NT2/D1 (cell line): ENCODE measurements around the gene AIFM1.
A peak's percentile ranks its signal among the peaks of the same experiment; 100 is the strongest.

ENCODE experiments used
- DNase-seq: peaks from one replicate; pipeline ENCODE4 v3.0.0-alpha.2; 2011; ENCODE audit warnings: low read depth, low spot score
- H3K27me3 ChIP-seq: 2 replicates; pipeline ENCODE4 v1.6.0; 2011; ENCODE audit warnings: mild to moderate bottlenecking; ENCODE audit not compliant: insufficient read length, insufficient read depth
- H3K36me3 ChIP-seq: 2 replicates; pipeline ENCODE4 v1.6.1; 2011; ENCODE audit warnings: mild to moderate bottlenecking, low read length, mixed read lengths; ENCODE audit not compliant: insufficient read depth, insufficient read length
- H3K4me1 ChIP-seq: 2 replicates; pipeline ENCODE4 v1.5.1; 2011; ENCODE audit not compliant: insufficient read depth, insufficient read length
- H3K4me3 ChIP-seq: 2 replicates; pipeline ENCODE4 v1.5.1; 2011; ENCODE audit warnings: low read depth; ENCODE audit not compliant: insufficient read length
- H3K9ac ChIP-seq: 2 replicates; pipeline ENCODE4 v1.6.0; 2011; ENCODE audit warnings: low read depth; ENCODE audit not compliant: insufficient read length
- H3K9me3 ChIP-seq: 2 replicates; pipeline ENCODE4 v1.5.1; 2011; ENCODE audit warnings: mild to moderate bottlenecking, low read length; ENCODE audit not compliant: insufficient read depth
- SUZ12 ChIP-seq: IDR thresholded peaks from 2 replicates; pipeline ENCODE4 v1.6.1; 2011; ENCODE audit not compliant: insufficient read length, insufficient read depth; ENCODE audit errors: extremely low read depth
- YY1 ChIP-seq: IDR thresholded peaks from 2 replicates; pipeline ENCODE4 v1.6.1; 2011; ENCODE audit not compliant: insufficient read length, insufficient read depth
- ZNF274 ChIP-seq: IDR thresholded peaks from 2 replicates; pipeline ENCODE4 v1.6.1; 2011; ENCODE audit warnings: mild to moderate bottlenecking, low read depth, low read length

Gene AIFM1

DNA sequence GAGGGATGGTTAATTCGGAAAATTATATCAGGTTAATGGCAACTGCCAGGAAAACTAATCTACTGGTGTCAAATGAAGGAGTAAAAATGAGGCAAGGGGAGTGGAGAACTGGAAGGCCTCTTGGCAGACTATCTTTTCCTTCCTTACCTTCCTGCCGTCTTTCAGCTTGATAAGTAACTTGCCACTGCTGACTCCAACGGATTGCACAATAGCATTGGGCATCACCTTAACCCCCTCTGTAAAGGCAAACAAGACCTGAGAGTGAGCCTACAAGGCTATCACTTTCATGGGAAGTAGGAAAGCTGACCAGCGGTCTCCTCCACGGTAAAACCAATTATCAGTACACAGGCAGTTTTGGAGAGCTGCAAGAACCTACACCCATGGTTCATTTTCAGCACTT is 29.1 kb downstream of the AIFM1 start:
- no peak overlapping the region for H3K4me3 ChIP-seq
- no peaks in the 10 kb centered on the region for H3K4me1 ChIP-seq
- no peak for TF ChIP-seq SUZ12
- TF ChIP-seq YY1 = no peak
- no peak for TF ChIP-seq ZNF274
- peaks cover 31% of the 10 kb centered on the region for H3K36me3 ChIP-seq
- no peaks in the 10 kb centered on the region for H3K9me3 ChIP-seq
- no peak for DNase-seq
- no peak overlapping the region for H3K9ac ChIP-seq
- H3K27me3 ChIP-seq = no peaks in the 10 kb centered on the region

DNA sequence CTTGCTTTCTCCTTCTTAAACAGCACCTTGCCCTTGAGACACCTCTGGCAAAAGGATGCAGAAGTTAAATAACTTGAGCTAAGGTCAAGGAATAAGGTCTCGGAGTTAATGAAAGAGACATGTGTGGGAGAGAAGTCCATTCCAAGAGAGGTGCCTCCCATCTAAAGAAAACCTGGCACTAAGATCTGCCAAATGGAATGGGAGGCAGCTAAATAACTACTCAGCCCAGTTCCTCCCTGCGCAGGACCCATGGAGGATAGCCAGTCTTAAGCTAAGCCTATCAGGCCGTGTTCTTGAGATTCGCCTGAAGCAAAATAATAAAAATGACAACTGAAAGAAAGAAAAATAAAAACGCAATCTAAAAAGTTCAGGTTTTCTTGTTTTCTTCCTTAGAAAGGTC is 34.7 kb downstream of the AIFM1 start:
- Histone ChIP-seq H3K4me1 (no peaks in the 10 kb centered on the region), H3K4me3 (no peak overlapping the region), H3K27me3 (no peaks in the 10 kb centered on the region), H3K9me3 (no peaks in the 10 kb centered on the region), H3K9ac (no peak overlapping the region), H3K36me3 (peaks cover 32% of the 10 kb centered on the region)
- DNase-seq = no peak
- TF ChIP-seq ZNF274 (no peak), YY1 (no peak), SUZ12 (no peak)

DNA sequence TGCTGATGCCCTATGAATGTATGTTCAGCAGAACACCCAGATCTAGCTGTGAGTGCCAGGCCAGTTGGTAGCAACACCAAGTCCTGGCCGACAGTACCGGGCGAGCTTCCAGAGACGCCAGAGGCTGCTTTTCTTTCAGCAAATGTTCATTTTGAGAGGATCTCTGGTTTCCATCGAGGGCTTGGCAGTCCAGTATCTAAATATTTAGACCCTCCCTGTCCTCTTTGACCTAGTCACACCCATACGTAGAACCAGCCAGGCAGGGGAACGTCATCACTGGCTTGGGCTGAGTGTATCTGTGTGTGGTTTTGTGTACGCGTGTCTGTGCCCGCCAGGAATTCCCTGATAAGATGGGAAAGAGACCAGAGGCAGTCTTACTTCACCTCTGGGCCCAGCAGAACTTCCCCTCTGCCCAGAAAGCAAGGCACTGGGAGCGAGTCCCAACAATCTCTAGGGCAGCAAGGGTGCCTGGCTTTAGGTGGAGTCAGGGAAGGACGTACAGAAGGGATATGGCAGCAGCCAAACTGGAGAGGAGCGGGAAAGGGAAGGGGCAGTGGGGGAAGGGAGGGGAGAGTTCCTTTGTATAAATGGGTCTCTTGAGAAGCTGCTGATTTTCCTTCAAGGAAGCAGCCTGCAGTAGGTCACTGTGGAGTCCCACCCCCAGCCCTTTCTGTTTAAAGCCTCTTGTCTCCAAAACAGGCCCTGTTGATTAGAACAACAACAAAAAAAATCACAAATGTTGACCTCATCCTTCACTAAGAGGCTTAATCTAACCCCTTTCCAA is 40.4 kb downstream of the AIFM1 start:
- H3K9me3 ChIP-seq = no peaks in the 10 kb centered on the region
- no peak overlapping the region for H3K9ac ChIP-seq
- DNase-seq = no peak

DNA sequence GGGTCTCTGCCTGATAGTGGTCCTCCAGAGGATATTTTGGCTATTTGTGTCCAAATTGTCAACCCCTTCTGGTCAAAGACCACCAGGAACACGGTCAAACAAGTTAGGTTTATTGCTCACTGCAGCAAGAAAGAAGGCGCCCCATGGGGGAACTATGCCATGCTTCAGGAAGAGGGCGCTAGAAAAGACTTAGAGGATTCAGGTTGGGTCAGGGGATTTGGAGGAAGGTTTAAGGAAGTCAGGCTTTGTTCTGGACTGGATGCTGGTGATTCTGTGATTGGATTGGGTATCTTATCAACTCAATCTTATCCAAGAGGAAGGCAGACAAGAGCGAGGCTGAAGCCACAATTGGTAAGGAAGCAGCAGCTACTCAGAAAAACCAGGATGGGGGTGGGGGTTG is 41.1 kb downstream of the AIFM1 start:
- Histone ChIP-seq H3K9me3 (no peaks in the 10 kb centered on the region), H3K27me3 (no peaks in the 10 kb centered on the region), H3K36me3 (peaks cover 11% of the 10 kb centered on the region), H3K4me1 (no peaks in the 10 kb centered on the region), H3K4me3 (no peak overlapping the region), H3K9ac (no peak overlapping the region)
- no peak for DNase-seq
- TF ChIP-seq SUZ12 (no peak), YY1 (no peak), ZNF274 (no peak)

More for the DNA sequence above, 40.4 kb downstream of the AIFM1 start:
- no peaks in the 10 kb centered on the region for H3K27me3 ChIP-seq
- peaks cover 13% of the 10 kb centered on the region for H3K36me3 ChIP-seq
- no peak overlapping the region for H3K4me3 ChIP-seq
- TF ChIP-seq ZNF274 = no peak
- TF ChIP-seq SUZ12 = no peak
- no peak for TF ChIP-seq YY1
- H3K4me1 ChIP-seq = no peaks in the 10 kb centered on the region

DNA sequence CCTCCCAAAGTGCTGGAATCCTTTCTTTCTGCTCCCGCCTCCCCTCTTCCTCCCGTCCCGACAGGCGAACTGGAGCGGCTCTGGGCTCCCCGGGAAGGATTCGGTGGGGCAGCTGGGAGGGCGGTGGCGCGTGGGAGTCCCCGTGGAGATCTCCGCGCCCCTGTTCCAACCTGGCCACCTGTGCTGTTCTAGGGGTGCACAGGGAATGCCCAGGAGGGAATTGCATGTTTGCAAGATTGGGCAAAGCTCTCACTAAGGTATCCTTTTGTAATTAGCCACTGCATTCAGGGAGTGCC is 44.2 kb downstream of the AIFM1 start:
- Histone ChIP-seq H3K9ac (no peak overlapping the region), H3K27me3 (no peaks in the 10 kb centered on the region), H3K36me3 (no peaks in the 10 kb centered on the region), H3K9me3 (no peaks in the 10 kb centered on the region), H3K4me1 (peaks cover 5% of the 10 kb centered on the region), H3K4me3 (no peak overlapping the region)
- DNase-seq = no peak
- TF ChIP-seq SUZ12 (no peak), YY1 (no peak)

DNA sequence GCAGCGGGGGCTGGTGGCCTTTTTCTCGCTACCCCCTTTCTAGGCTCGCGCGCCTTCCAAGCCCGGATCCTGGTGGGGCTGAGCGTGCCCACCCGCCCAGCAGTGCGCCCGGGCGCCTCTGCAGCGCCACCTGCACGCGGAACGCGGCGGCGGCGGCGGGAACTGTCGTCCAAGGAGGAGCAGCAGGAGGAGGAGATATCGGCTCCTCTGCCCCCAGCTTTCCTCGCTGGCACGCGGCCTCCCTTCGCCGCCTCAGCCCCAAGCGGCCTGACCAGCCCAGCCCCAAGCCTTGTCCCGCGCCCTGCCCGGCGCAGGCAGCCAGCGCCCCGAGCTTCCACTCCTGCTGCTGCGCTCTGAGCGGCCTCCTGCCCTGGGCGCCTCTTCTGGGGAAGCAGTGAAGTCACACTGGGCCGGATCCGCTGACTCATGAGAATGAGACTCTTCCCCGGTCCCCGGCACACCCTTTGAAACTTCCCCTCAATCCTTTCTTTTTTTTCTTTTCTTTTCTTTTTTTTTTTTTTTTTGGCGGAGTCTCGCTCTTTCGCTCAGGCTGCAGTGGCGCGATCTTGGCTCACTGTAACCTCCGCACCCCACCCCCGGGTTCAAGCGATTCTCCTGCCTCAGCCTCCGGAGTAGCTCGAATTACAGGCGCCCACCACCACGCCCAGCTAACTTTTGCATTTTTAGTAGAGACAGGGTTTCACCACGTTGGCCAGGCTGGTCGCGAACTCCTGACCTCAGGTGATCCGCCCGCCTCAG is 44.7 kb downstream of the AIFM1 start:
- TF ChIP-seq YY1 = no peak
- H3K36me3 ChIP-seq = no peaks in the 10 kb centered on the region

DNA sequence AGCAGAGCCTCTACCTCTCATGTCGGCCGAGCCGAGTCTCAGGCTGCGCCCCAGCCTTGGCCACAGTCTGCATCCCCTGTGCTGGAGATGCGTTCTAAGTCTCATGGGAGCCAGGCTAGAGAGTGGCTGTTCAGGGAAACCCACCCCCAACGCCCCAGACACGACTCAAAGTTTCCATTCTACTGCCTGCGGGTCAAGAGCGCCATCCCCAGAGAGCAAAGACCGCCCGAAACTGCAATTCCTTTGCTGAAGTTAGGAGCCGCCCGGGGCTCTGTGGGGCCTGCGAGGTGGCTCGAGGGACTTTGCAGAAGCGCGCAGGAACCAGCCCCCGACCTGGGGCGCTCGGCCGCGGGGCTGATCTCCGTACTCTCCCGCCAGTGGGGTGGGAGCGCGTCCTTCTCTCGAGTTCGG is 45.3 kb downstream of the AIFM1 start:
- no peak for DNase-seq
- peak overlapping the region; percentile 21 for H3K9ac ChIP-seq

More for the DNA sequence above, 44.7 kb downstream of the AIFM1 start:
- Histone ChIP-seq H3K9ac (peak overlapping the region; percentile 50), H3K9me3 (no peaks in the 10 kb centered on the region), H3K27me3 (no peaks in the 10 kb centered on the region), H3K4me1 (peaks cover 5% of the 10 kb centered on the region), H3K4me3 (peak overlapping the region; percentile 24)
- peak; percentile 22 for DNase-seq

More for the DNA sequence above, 45.3 kb downstream of the AIFM1 start:
- Histone ChIP-seq H3K36me3 (no peaks in the 10 kb centered on the region), H3K9me3 (no peaks in the 10 kb centered on the region), H3K4me3 (peak overlapping the region; percentile 2), H3K27me3 (no peaks in the 10 kb centered on the region), H3K4me1 (peaks cover 5% of the 10 kb centered on the region)
- TF ChIP-seq YY1 = no peak
- TF ChIP-seq ZNF274 = no peak
- TF ChIP-seq SUZ12 = no peak
